Activated CD4-positive, CD25-positive, alpha-beta regulatory T cell treated with anti-CD3 and anti-CD28 coated beads, Interleukin-2, amount 50 U/mL, for 16 hours (primary cell): ENCODE data around the gene GSTCD.

ENCODE experiments used
- DNase-seq: peaks from one replicate; pipeline ENCODE4 v3.0.0-alpha.2; 2020; ENCODE audit warnings: low read depth, low spot score

The GSTCD gene

GRCh38 chr4:105878668-105879067 lies 170.1 kb downstream of the GSTCD start:
- DNase-seq, result no peak

- no peak for DNase-seq
Measured at GRCh38 chr4:105887508-105887907, 178.9 kb downstream of the GSTCD start.

DNA sequence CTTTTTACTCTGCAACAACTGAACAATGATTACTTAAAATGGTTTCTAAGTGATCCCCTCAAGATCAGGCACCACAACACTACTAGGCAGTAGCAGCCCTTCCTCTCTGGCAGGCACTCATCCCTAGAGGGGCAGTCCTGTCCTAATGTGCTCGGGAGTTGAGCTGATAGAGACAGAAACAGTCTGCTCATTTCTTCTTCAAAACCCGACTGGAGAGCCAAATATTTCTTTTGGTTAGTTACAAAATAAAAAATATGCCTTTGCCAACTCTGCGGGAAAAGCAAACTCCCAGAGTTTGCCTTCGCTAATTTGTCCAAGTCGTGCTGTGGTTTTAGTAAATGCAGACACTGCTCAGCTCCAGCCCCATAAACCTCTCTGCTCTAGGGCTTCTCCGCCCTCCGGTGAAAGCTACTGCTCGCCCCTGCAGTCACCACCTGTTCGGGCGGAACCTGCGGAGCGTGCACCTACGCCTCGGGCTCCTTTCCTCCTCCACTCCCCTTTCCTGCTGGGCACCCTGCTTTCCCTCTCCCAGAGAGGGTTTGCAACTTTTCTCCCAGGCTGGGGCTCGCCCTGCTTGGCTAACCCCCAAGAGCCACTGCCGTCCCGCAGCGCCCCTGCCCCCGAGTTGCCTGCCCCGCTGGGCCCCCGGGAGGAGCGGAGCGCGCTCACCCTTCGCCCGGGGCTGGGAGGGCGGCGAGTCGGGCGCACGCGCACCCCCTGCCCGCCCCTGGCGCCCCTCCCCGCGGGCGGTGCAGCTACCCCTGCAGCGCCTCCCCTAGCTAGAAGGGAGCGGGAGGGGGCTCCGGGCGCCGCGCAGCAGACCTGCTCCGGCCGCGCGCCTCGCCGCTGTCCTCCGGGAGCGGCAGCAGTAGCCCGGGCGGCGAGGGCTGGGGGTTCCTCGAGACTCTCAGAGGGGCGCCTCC lies 186.3 kb downstream of the GSTCD start, which contains the start of gene NPNT:
TSS of gene NPNT (plus strand) at position 812 of the 923 bp plus-strand sequence. CDS start 182 bp downstream, outside the sequence.
- no peak for DNase-seq

DNA sequence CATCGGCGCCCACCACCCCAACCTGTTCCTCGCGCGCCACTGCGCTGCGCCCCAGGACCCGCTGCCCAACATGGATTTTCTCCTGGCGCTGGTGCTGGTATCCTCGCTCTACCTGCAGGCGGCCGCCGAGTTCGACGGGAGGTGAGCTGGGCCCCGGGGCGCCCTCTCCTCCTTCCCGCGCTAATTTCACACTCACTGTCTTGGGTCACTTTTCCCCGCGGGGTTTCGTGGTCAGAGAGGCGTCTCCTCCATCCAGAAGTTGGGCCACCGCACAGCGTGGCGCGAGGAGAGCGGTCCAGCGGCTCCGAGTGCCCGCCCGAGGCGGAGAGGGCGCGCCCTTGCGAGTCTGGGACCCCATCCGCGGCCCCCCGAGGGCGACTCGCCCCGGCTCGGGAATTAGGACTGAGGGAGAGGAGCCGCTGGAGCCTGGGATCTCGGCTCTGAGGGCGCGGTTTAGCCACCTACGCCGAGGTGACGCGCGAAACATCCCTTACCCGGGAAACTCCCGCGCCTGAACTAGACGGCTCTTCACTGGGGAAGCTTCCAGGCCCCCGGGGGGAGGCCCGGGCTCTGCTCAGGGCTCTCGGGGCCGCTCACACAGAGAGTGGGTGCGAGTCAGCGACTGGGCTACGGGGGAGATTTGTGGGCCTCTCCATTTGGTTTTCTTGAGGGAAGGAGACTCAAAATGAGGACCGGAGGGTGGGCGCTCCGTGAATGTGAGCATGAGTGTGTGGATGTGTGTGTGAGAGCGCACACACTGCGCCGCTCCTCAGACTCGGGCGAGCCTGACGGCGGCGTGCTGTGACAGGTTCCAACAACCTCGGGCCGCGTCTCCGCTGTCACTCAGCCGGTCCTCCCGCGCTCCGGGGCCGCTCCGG lies 187.2 kb downstream of the GSTCD start:
- no peak for DNase-seq

DNA sequence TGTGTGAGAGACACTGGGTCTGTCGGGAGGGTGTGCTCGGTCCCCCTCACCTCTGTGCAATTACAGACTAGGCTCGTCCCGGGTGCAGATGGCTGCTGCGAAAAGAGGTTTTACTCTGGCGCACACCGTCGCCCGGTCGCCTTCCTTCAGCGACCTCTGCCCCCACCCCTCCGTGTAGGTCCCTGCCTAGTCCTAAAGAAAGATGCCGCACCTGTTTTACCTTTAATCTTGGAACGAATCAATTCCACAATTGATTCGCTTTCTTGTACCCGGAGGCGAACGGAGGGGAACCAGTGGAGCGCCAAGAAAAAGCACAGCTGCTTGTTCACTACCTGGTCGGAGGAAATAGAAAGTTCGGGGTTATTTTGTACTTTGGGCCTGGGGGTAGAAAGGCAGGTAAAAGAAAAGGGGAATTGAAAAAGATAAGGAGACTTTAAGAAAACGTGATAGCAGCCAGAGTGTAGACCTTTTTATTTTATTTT lies 187.9 kb downstream of the GSTCD start:
- no peak for DNase-seq
